Gastrocnemius medialis (tissue), 4 donors: Measurements from ENCODE around the gene MS4A1.

Experiments
- POLR2A ChIP-seq, 2 donors: fragments of 450-650 bp; IDR thresholded peaks; one replicate each; pipeline ENCODE4 v1.6.1; 2017; ENCODE audit warnings: antibody characterized with exemption in 2 of 2, mild to moderate bottlenecking in 2 of 2, moderate library complexity in 2 of 2
- TF ChIP-seq, protein P1 (sequence below), 5 experiments: fragments of 450-650 bp in 3 of 5; fragments of 200-600 bp in 2 of 5; sonication (generic) in 2 of 5; IDR thresholded peaks in 4 of 5; conservative IDR thresholded peaks in 1 of 5; 1 replicate in 4 of 5; 2 replicates in 1 of 5; pipeline ENCODE4 v1.5.1; 2016 to 2019; ENCODE audit warnings: antibody characterized with exemption in 5 of 5, mild to moderate bottlenecking in 3 of 5, moderate library complexity in 3 of 5

DNA sequence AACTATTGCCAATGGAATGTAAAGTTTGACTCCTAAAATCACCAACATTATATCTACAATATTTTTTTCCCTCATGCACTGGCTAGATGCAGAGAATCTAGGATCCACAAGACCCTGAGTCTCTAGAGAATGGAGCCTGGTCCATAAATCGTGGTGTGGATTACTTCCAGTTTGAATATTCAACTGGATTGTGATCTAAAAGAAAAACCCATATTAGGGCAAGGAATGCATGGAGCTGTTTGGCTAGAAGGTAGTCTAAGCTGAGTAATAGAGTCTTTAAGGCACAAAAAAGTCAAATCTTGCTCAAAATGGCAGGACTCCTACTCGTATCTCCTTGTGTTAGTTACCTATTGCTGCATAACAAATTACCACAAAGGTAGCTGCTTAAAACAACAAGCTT is 35.6 kb upstream of the MS4A1 start:
- TF ChIP-seq, protein P1, sequence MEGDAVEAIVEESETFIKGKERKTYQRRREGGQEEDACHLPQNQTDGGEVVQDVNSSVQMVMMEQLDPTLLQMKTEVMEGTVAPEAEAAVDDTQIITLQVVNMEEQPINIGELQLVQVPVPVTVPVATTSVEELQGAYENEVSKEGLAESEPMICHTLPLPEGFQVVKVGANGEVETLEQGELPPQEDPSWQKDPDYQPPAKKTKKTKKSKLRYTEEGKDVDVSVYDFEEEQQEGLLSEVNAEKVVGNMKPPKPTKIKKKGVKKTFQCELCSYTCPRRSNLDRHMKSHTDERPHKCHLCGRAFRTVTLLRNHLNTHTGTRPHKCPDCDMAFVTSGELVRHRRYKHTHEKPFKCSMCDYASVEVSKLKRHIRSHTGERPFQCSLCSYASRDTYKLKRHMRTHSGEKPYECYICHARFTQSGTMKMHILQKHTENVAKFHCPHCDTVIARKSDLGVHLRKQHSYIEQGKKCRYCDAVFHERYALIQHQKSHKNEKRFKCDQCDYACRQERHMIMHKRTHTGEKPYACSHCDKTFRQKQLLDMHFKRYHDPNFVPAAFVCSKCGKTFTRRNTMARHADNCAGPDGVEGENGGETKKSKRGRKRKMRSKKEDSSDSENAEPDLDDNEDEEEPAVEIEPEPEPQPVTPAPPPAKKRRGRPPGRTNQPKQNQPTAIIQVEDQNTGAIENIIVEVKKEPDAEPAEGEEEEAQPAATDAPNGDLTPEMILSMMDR (IDR thresholded peaks at IDR 0.05 in 4 of 5, conservative IDR thresholded peaks at IDR 0.05 in 1 of 5) = no peak
- no peak for TF ChIP-seq POLR2A (IDR thresholded peaks at IDR 0.05)
